HepG2 (cell line): Measurements from ENCODE around the gene PPP1R7. TPM values are rescaled to one million over a fixed set of nuclear protein-coding genes. Genes with fewer than 3 reads are reported as not detected.

Experiments used
- HNF1A ChIP-seq, 2 experiments: sonication (generic) in 1 of 2; formaldehyde crosslinking in 1 of 2; IDR thresholded peaks; 2 replicates each; pipeline versions ENCODE4 v1.4.0 to v1.6.1; 2016 to 2020; ENCODE audit warnings: borderline replicate concordance in 1 of 2, low read depth in 1 of 2, mild to moderate bottlenecking in 1 of 2, missing genetic modification reagents in 1 of 2
- NFAT5 ChIP-seq: sonication (generic); formaldehyde crosslinking; IDR thresholded peaks from 2 replicates; pipeline ENCODE4 v1.4.0; 2020; ENCODE audit warnings: missing genetic modification reagents
- POLR2G ChIP-seq: fragments of 200-400 bp; formaldehyde crosslinking; IDR thresholded peaks from 2 replicates; pipeline ENCODE4 v1.6.1; 2018; ENCODE audit warnings: mild to moderate bottlenecking, low read depth, low read length, moderate library complexity
- PRDM4 ChIP-seq: sonication (generic); formaldehyde crosslinking; IDR thresholded peaks from 2 replicates; pipeline ENCODE4 v1.9.0; 2021; ENCODE audit warnings: missing genetic modification reagents, borderline replicate concordance
- ZNF318 ChIP-seq: sonication (generic); formaldehyde crosslinking; IDR thresholded peaks from 2 replicates; pipeline ENCODE4 v1.4.0; 2020; ENCODE audit warnings: mild to moderate bottlenecking, missing genetic modification reagents
- polyA plus RNA-seq, 8 experiments: library from polyadenylated mRNA; depleted of rRNA in 3 of 8; stranded (reverse) in 7 of 8; unstranded in 1 of 8; fragments of >200 nt; fragmentation: Illumina TruSeq in 4 of 8; extraction: Trizol in 4 of 8; gene quantifications; 2 replicates each; pipeline versions ENCODE4 v1.2.1 to v1.2.3, GENCODE V29; 2011 to 2016; ENCODE audit warnings: low read depth in 4 of 8, missing spikeins in 1 of 8, mixed read lengths in 1 of 8; ENCODE audit not compliant: insufficient read depth in 1 of 8
- total RNA-seq, 5 experiments: library from RNA; depleted of rRNA; stranded (reverse); fragments of >200 nt; fragmentation: Illumina TruSeq; extraction: Trizol; gene quantifications; 2 replicates each; pipeline ENCODE4 v1.2.3, GENCODE V29; 2016; ENCODE audit warnings: low read depth in 1 of 5

The PPP1R7 gene
- total and polyA plus RNA-seq, 2 of the 13 experiments (the other 11 are each of a cell fraction or from before 2014, with no cell fraction given), result 33.3 to 67.9 TPM

- TF ChIP-seq NFAT5, result no peak
- TF ChIP-seq HNF1A (IDR thresholded peaks at IDR 0.05; ENCODE audit: low read depth), result no peak
- TF ChIP-seq HNF1A (CRISPR knock-in tag; IDR thresholded peaks at IDR 0.05; ENCODE audit: borderline replicate concordance), result no peak
- TF ChIP-seq PRDM4 (CRISPR knock-in tag), result no peak
- no peak for TF ChIP-seq ZNF318 (CRISPR knock-in tag)
- TF ChIP-seq POLR2G, result peak; percentile 40; the same call in 1 of the 2 replicates
Observed at GRCh38 chr2:241232736-241233575, 82.7 kb downstream of the PPP1R7 start (continued).
